ENCODE results near the gene BAG2.

GRCh38 chr6:57198926-57199636, 27.0 kb downstream of the BAG2 start:
- no peak for TF ChIP-seq CTCF (IDR thresholded peaks at IDR 0.05)
- no peak for TF ChIP-seq EZH2 (IDR thresholded peaks at IDR 0.05)
- no peak for TF ChIP-seq EZH2phosphoT487 (IDR thresholded peaks at IDR 0.05)

Data from neural progenitor cell (in vitro differentiated cells).